ENCODE measurements around the gene FCRLA. TPM values are rescaled to one million over a fixed set of nuclear protein-coding genes. Genes with fewer than 3 reads are reported as not detected.
A peak's percentile ranks its signal among the peaks of the same experiment; 100 is the strongest.

The FCRLA gene
- total RNA-seq, 4 donors from 2014 or later = 0.85 to 47.0 (median 5.0) TPM; not detected in 1

DNA sequence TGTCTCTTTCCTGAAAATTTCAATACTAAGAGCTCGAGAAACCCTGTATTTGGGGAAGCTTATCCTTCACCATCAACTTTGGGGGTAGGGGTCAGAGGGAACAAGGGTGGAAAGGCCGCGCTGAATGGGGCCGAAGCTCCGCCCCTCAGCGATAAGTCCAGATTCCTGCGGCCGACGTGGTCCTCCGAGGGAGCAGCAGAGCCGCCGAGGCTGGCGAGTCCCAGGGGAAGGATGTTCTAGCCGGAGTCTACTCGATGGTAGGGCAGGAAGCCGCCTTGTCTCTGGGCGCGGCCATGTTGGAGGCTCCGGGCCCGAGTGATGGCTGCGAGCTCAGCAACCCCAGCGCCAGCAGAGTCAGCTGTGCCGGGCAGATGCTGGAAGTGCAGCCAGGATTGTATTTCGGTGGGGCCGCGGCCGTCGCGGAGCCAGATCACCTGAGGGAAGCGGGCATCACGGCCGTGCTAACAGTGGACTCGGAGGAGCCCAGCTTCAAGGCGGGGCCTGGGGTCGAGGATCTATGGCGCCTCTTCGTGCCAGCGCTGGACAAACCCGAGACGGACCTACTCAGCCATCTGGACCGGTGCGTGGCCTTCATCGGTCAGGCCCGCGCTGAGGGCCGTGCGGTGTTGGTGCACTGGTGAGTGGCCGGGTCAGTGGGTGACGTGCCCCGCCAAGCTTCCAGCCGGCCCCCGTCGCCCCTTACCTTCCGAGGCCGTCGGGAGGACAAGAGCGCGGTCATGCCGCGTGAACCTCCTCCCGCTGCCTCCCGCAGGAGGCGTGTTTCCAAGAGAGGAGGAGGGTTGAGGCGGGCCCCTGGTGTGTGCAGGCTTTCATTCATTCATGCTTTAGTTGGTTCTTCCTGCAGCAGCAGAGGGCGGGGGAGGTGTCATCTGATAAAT lies 42.7 kb downstream of the FCRLA start, which contains the start of gene DUSP12:
Gene DUSP12, plus strand, starts transcription at position 278 of the 899 bp plus-strand sequence. Its CDS starts 16 bp downstream, at position 294.
- H3K36me3 ChIP-seq = peaks cover 0 to 34% (median 0%) of the 10 kb centered on the region in 3 donors
- peaks cover 4 to 11% (median 4%) of the 10 kb centered on the region in 4 donors for H3K4me1 ChIP-seq
- H3K27ac ChIP-seq = peak within 1 kb of the TSS; percentile 68 to 88 (median 86)
- TF ChIP-seq, protein P1, sequence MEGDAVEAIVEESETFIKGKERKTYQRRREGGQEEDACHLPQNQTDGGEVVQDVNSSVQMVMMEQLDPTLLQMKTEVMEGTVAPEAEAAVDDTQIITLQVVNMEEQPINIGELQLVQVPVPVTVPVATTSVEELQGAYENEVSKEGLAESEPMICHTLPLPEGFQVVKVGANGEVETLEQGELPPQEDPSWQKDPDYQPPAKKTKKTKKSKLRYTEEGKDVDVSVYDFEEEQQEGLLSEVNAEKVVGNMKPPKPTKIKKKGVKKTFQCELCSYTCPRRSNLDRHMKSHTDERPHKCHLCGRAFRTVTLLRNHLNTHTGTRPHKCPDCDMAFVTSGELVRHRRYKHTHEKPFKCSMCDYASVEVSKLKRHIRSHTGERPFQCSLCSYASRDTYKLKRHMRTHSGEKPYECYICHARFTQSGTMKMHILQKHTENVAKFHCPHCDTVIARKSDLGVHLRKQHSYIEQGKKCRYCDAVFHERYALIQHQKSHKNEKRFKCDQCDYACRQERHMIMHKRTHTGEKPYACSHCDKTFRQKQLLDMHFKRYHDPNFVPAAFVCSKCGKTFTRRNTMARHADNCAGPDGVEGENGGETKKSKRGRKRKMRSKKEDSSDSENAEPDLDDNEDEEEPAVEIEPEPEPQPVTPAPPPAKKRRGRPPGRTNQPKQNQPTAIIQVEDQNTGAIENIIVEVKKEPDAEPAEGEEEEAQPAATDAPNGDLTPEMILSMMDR (IDR thresholded peaks at IDR 0.05) = peak in 2 of 6 experiments; percentile 3 to 5
- TF ChIP-seq POLR2A (IDR thresholded peaks at IDR 0.05) = peak in 1 of 2 donors; percentile 20
- peak; percentile 90 to 96 (median 91) for DNase-seq
- H3K9me3 ChIP-seq = no peaks in the 10 kb centered on the region
- H3K27me3 ChIP-seq = no peaks in the 10 kb centered on the region
- H3K4me3 ChIP-seq = peak within 1 kb of the TSS; percentile 73 to 84 (median 80)

DNA sequence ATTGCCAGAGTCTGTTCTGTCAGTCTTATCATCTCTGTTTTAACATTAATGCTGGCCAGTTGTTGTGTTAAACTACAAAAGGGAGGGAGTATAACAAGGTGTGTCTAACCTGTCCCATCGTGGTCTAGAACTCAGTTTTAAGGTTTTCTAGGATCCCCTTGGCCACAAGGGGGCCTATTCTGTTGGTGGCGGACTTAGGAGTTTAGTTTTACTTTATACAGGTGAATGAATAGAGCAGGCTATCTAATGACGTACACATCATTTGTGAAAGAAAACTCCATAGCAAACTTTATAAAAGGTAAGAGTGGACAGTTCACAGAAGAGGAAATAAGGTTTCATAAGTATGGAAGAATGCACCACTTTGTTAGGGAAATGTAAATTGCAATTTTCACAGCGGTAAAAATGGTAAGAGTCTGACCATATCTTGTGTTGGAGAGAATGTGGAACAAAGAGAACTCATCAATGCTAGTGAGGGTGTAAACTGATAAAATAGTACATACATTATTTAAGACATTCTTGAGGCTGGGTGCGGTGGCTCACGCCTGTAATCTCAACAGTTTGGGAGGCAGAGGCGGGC lies 56.6 kb downstream of the FCRLA start:
- peak in 2 of 3 donors; percentile 38 to 63 for DNase-seq
- Histone ChIP-seq H3K27me3 (no peaks in the 10 kb centered on the region), H3K9me3 (no peaks in the 10 kb centered on the region), H3K4me3 (no peak overlapping the region), H3K36me3 (peaks cover 0 to 8% (median 0%) of the 10 kb centered on the region in 3 donors), H3K4me1 (peaks cover 0 to 12% (median 0%) of the 10 kb centered on the region in 4 donors), H3K27ac (no peak overlapping the region)
- TF ChIP-seq POLR2A (IDR thresholded peaks at IDR 0.05) = no peak
- TF ChIP-seq, protein P1 (IDR thresholded peaks at IDR 0.05) = peak; percentile 29 to 63 (median 42)

Small RNA genes within 50 kb of the gene (small RNA-seq; reads per million reads assigned to genes)
- 0 reads per million in 2 donors for gene RF00019
- gene RN7SL466P = 0 reads per million in 2 donors

Other genes with a start within 250 kb of the FCRLA start
- gene FCGR2A, start 201.8 kb upstream of the FCRLA start, total RNA-seq = 10 to 100 TPM in 1 of 4 donors, 1 to 10 TPM in 3; 3.3 to 14.3 (median 5.9) TPM
- gene HSPA6, start 182.7 kb upstream of the FCRLA start, total RNA-seq = 1 to 10 TPM in 2 of 4 donors, under 1 TPM in 2; 0.35 to 5.8 (median 0.91) TPM
- gene FCGR3A, start 157.4 kb upstream of the FCRLA start, total RNA-seq = 1 to 10 TPM in 1 of 4 donors, under 1 TPM in 1, not detected in 2; 0.53 to 2.8 TPM
- 1 to 10 TPM in 1 of 4 donors, not detected in 3; 6.6 TPM for gene FCGR3B, start 76.1 kb upstream of the FCRLA start, total RNA-seq
- 10 to 100 TPM in 2 of 4 donors, 1 to 10 TPM in 1, under 1 TPM in 1; 0.95 to 50.3 (median 10.8) TPM for gene FCGR2B, start 44.1 kb upstream of the FCRLA start, total RNA-seq
- gene FCRLB, start 14.3 kb downstream of the FCRLA start, total RNA-seq = under 1 TPM in 2 of 4 donors, not detected in 2; 0.40 to 0.57 TPM
- 10 to 100 TPM in 3 of 4 donors, 1 to 10 TPM in 1; 7.7 to 23.1 (median 16.3) TPM for gene DUSP12, start 42.6 kb downstream of the FCRLA start, total RNA-seq
- 10 to 100 TPM; 15.5 to 21.4 (median 20.8) TPM for gene ATF6, start 59.1 kb downstream of the FCRLA start, total RNA-seq

Measured in Peyer's patch (tissue), 4 donors.